ENCODE results near the gene FEV.

Gene FEV

DNA sequence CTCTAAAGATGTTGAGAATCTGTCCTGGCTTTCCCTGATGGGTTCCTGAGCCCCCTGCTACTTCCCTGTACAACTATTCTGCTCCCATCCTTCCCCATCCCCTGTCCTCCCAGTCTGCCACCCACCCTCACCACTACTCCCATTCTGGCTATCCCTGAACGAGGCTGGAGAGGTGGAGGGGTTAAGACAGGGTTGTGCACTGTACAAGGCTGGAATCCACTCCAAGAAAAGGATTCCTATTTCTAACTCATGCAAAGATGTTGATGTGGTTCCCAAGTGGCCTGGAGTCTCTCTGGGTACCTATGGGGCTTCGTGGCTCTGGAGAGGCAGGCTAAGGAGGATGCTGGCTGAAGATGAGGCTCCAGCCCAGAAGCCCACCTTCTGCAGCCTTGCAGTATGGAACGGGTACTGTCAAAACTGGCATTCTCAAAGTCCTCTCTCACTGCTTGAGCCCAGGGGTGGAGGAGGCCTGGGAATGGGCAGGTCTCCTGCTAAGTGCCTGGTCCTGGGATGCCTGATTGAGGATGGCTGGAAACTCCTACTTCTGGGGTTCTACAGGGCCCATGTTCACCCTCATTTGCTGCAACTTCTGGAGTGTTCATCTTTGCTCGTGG lies 1.3 kb upstream of the FEV start:
- DNase-seq (ENCODE audit: low read depth): no peak
- TF ChIP-seq, protein P1, sequence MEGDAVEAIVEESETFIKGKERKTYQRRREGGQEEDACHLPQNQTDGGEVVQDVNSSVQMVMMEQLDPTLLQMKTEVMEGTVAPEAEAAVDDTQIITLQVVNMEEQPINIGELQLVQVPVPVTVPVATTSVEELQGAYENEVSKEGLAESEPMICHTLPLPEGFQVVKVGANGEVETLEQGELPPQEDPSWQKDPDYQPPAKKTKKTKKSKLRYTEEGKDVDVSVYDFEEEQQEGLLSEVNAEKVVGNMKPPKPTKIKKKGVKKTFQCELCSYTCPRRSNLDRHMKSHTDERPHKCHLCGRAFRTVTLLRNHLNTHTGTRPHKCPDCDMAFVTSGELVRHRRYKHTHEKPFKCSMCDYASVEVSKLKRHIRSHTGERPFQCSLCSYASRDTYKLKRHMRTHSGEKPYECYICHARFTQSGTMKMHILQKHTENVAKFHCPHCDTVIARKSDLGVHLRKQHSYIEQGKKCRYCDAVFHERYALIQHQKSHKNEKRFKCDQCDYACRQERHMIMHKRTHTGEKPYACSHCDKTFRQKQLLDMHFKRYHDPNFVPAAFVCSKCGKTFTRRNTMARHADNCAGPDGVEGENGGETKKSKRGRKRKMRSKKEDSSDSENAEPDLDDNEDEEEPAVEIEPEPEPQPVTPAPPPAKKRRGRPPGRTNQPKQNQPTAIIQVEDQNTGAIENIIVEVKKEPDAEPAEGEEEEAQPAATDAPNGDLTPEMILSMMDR (conservative IDR thresholded peaks at IDR 0.05; ENCODE audit: low read depth, low read length): no peak
- no peak overlapping the region for H3K4me3 ChIP-seq (ENCODE audit: low read length)

DNA sequence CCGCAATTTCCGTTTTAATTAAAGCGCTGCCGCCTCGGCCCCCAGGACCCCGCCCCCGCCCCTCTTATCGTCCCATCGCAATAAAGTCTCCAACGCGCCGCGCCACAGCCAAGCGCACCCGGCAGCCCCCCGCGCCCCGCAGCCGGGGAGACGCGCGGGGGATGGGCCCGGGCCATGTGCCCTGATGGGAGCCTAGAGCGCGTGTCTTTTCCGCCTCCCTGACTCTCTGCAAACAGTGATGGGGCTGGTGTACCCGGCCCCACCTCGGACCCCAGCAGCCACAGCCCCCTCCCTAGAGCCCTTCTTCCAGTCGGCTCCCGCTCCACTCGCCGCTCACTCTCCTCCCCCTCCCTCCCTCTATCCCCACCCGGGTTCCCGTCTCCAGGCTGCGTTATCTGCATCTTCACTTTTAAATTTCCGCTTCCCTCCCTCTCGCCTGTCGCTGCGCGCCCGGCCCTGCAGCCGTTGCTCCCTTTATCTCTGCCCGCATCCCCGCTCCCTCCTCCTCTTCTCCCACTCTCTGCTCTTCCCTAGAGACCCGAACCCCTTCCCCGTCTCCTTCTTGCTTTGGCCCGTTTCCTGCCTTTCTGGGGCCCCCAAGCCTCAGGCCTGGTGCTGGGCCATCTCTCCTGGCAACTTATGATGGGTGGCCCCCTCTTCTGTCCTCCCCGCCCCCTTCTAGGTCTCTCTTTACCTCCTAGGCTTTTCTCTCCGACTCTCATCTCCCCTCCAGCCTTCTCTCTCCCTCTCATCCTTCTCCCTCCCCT lies 524 bp upstream of the FEV start:
- TF ChIP-seq, protein P1 (conservative IDR thresholded peaks at IDR 0.05; ENCODE audit: low read depth, low read length): no peak
- no peak overlapping the region for H3K4me3 ChIP-seq (ENCODE audit: low read length)
- DNase-seq (ENCODE audit: low read depth): no peak

DNA sequence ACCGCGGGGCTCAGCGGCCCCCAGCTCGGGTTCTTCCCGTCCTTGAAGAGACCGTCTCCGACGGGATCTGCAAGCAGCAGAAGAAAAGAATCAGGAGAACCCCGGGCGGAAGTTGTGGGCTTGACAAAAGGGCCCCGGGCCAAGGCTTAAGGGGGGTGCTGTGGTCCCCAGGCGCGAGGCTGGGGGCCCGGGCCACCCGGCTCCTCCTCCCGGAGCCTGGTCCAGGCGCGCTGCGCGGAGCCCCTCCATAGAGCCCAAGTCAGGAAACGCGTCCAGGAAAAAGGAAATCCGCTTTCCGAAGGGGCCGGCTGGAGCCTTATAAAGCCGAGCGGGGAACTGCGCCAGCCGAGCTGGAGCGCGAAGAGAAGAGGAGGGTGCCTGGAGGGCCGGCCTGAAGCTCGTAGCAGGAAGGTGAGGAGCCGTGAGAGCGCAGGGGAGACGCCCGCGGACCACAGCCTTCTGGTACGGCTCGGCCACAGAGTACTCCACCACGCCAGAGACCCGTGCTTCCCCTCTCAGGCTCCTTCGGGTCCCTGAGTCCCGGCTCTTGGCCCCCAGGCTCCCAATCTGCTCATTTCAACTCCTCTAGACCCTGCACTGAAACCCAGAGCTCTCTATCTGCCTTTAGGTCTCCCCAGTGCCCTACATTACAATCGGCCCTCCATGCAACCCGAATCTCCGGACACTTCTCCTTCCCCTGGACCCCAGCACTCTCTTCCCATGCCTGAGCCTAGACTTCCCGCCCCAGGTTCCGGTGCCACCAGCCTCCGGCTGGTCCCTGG lies 554 bp downstream of the FEV start:
- TF ChIP-seq, protein P1 (conservative IDR thresholded peaks at IDR 0.05; ENCODE audit: low read depth, low read length): no peak
- no peak overlapping the region for H3K4me3 ChIP-seq (ENCODE audit: low read length)
- DNase-seq (ENCODE audit: low read depth): no peak

DNA sequence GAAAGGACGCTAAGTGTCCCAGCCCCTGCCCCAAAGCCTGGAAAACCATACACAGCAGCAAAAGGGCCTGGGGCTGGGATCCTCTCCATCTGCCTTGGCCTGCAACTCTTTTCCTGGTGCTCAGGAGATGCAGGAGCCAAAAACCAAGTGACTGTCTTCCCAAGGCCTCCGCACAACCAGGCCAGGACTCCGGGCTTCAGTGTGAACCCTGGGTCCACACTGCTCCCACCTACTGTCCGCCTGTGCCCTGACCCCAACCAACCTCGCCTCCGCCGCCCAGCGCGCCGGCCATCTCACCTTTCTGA lies 1.1 kb downstream of the FEV start:
- DNase-seq (ENCODE audit: low read depth): no peak
- TF ChIP-seq, protein P1 (conservative IDR thresholded peaks at IDR 0.05; ENCODE audit: low read depth, low read length): no peak
- H3K4me3 ChIP-seq (ENCODE audit: low read length): no peak overlapping the region

DNA sequence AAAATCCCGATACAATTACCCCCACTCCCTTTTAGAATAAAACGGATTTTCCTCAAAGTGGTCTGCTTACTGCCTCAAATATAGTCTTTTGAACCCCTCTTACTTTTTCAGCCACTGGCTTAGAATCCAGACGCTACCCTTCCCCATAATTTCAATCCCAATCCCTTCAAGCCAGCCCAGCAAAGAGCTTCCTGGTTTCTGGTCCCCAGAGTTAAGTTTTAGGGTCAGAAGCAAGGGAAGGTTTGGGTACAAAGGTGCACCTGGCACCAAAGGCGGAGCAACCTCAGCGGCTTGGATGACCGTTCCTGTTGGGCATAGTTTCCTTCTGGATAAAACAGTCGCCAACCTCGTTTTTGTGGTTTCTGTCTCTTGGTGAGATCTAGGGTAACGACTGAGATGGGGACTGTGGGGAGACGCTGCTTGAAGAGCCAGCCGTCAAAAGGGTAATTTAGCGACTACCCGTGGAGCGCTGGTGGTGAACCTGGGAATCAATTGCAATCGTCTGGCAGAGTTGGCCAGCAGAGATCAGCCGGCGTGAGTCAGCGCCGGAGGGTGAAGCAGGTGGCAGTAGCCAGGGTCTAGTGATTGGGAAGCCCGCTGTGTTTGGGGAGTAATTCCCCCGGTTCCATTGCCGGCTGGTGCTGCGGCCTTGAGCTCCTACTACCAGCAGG lies 1.6 kb downstream of the FEV start:
- TF ChIP-seq, protein P1 (conservative IDR thresholded peaks at IDR 0.05; ENCODE audit: low read depth, low read length): no peak
- no peak for DNase-seq (ENCODE audit: low read depth)
- no peak overlapping the region for H3K4me3 ChIP-seq (ENCODE audit: low read length)

DNA sequence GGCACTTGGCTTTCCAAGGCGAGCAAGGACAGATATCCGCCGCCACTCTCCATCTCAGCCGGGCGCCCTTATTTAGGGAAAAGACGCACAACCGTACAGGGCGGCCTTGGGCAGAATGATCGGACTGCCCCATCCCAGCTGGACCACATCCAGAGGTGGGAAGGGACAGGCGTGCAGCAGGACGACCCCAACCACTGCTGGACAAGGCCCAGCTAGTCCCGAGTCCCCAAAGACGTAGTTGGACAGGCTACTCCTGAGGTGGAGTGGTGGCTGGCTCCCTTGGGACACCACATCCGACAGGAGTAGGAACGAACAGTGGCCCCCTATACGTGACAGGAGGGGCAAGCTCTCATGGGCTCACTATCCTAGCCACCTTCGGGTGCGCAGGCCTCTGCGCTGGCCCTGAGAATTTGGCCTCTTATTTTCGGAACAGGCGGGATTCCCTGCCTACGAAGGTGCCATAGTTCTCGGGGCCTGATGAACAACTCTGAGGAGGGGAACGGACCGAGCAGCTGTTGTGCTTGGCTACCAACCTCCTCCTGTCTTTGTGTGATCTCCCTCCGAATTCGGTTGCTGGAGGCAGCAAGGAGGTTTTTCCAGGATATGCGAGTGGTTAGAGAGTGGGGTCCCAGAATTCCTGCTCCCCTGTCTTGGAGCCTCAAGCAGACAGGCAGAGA lies 2.3 kb downstream of the FEV start:
- no peak for DNase-seq (ENCODE audit: low read depth)
- H3K4me3 ChIP-seq (ENCODE audit: low read length): no peak overlapping the region
- TF ChIP-seq, protein P1 (conservative IDR thresholded peaks at IDR 0.05; ENCODE audit: low read depth, low read length): no peak

All from retinal pigment epithelial cell (primary cell).